Medulla oblongata (tissue), 1 donor: ENCODE results near the gene INTS7.
"Not testable (repeated sequence)": the region's sequence is repeated elsewhere in the genome, so short reads cannot be mapped to it uniquely, and the experiment has no call there.

Experiments
- DNase-seq: peaks from one replicate; pipeline ENCODE4 v3.0.0-alpha.2; 2015; ENCODE audit errors: extremely low spot score

The INTS7 gene

DNA sequence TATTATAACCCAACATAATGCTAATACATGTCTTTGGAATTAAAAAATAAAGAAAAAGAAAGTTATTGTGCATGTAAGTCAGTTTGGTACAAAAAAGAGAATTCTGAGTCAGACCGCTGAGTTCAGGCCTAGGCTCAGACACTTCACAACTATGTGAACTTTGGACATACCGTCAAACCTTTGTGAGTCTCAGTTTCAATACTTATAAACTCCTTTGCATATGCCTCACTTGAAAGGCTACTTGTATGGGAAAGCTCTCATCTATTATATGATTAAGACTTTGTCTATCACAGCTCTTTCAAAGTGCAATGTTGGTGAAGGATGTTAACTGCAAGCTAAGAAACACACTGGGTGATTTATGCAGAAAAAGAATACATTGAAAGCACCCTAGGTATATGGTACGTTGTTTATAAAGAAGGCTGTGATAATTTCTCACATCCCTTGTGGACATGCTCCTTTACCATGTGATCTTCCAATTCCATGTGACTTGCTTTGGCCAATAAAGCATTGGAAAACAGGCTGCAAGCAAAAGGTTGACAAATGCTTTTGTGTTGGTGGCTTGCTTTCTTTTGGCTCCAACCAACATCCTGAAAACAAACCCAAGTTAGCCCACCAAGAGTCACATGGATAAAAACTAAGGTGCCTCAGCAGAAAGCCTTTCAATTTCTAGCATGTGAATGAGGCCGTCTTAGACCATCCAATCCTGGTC lies 49.6 kb downstream of the INTS7 start:
- DNase-seq = no peak

DNA sequence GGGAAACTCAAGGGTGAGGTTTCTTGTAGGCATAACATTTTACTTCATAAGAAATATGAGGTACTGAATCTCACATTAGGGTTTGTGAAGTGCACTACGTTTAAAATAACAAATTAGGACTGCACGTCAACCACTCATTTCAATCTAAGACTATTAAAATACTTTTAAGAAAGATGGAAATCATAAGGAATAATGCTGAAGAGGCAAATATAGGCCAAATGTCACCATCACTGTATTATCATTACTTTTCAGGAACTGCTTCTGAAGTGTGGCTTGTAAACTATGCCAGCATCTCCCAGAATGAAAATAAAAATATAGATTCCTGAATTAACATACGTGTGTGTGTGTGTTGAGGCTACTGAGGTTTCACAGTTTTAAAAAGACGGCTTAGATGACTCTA lies 56.8 kb downstream of the INTS7 start:
- DNase-seq = no peak

DNA sequence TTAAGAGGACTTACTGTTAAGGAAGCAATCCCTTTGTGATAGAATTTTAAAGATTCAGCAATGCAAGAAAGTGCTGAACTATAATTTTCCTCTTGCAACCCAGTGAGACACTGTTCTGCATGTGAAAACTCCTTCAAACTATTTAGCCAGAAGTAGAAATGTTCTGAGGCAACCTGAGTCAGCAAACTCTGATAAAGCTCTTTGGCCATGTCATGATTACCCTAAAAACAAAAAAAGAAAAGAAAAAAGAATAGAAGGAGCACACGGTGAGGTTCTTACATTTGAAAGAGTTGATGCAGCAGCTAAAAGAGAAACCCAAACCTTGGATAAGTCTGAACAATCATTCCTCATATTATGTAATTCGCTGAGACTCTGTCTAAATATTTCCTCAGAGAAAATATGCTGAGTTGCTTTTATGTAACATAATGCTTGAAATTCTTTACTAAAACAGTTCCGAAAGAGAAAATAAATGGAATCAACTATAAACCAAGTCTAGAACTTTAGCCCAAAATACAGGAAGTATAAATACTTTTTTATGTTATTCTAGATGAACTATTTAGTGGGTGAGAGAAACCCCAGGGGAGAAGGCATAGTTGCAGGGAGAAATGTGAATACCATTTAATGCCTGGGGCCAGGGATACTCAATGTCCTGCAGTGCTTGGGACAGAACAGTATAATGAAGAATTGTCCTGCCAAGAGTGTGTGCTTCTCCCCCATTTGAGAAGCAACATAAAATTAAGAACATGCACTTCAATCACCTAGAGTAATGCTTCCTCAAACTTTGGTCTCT lies 60.0 kb downstream of the INTS7 start:
- DNase-seq = no peak

DNA sequence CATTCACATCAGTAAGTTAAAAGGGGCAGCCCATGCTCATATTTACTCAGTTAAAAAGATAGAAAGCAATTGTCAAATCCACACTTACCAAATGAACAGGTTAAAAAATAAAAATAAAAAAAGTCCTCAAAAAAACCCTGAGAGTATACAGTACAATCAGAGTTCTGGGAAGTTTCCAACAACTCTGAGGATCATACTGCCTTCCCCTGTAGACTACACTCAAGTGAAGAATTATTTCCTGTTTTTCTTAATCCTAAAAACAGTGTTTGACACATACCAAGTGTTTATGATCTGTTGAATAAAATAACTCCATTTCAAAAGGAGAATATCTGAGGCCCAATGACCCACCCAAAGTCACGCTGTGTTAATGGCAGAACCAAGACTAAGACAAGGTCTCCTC lies 61.8 kb downstream of the INTS7 start:
- DNase-seq = no peak

DNA sequence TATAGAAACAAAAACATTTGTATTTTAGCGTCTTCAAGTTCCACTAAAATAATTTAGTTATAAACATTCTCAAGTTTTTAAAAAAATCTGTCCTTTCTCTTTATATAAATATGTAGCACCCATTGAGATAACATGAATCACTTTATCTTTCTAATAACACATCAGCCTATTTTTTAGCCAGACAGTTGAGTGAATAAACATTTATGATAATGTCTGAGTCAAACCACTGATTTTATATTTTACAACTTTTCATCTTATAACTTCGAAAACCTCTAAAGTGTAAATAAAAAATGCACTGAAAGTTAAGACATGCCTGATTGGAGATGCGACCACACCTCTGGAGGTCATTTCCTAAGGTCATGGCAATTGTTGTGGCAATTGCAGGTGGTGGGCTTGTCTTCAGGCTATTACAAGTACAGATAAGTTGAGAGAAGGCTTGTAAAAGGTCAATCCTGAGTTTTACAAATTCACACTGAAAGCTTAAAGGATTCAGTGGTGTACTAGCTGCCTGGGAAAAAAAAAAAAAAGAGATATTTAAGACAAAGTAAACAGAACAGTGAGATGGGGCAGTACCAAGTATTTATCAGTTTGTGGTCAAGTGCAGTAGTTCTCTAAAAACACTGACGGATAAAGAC lies 67.0 kb downstream of the INTS7 start:
- DNase-seq = no peak

DNA sequence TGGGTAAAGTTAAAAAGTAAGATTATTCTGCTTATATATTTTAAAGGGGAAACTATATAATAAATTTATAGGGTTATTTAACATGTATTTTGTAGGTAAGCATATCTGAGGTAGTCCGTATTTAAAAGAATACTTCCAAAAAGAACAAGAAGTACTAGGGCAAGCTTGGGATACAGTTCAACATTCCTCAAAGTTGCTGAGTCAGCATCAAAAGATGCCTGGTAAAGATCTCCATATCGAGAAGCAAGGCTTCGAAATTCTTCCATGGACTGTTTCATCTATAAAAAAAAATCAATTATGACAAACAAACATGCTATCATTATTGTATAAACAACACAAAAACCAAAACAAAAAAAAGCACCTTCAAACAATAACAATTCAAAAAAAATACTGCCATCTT lies 67.7 kb downstream of the INTS7 start:
- DNase-seq = no peak

DNA sequence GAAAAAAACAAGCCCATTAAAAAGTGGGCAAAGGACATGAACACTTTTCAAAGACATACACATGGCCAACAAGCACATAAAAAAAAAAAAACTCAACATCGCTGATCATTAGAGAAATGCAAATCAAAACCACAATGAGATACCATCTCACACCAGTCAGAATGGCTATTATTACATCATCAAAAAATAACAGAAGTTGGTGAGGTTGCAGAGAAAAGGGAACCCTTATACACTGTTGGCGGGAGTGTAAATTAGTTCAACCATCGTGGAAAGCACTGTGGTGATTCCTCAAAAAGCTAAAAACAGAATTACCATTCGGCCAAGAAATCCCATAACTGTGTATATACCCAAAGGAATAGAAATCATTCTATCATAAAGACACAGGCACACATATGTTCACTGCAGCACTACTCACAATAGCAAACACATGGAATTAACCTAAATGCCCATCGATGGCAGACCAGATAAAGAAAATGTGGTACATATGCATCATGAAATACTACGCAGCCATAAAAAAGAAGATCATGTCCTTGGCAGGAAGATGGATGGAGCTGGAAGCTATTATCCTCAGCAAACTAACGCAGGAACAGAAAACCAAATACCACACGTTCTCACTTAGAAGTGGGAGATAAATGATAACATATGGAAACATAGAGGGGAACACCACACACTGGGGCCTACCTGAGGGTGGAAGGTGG lies 70.1 kb downstream of the INTS7 start:
- no peak for DNase-seq

DNA sequence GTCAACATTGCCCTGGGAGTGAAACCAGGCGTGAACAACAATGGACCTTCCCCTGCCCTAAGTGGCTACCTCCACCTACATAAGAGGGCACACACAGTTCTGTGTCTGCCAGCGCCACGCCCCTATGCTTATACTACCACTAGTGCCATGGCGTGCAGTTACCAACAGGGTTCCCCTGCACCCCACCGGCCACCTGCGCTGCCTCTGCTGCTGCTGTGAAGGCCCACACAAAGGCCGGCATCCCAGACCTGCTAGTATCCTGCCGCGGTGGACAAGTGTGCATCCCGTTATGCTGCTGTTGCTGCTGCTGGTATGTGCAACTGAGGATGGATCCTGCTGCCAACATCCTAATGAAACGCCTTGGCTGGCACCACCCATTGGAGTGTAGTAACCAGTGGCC lies 75.7 kb downstream of the INTS7 start:
- no peak for DNase-seq

DNA sequence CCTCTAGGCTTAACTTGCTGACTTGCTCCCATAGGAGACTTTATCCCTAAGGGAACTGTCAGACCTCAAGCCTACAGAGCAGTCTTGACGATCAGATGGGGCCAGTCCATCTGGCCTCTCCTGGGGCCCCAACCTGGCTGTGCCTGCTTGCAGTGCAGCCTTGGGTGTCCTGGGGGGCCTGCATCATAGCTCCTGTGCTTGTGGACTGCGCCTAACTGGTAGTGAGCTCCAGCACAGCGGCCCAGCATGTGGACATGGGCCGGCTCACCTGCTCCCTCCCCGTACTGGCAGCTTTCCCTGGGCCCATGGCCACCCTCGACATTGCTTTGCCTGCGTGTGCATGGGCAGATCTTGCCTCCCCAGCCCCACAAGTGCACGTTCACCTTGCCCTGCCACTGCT lies 76.1 kb downstream of the INTS7 start:
- DNase-seq = no peak

DNA sequence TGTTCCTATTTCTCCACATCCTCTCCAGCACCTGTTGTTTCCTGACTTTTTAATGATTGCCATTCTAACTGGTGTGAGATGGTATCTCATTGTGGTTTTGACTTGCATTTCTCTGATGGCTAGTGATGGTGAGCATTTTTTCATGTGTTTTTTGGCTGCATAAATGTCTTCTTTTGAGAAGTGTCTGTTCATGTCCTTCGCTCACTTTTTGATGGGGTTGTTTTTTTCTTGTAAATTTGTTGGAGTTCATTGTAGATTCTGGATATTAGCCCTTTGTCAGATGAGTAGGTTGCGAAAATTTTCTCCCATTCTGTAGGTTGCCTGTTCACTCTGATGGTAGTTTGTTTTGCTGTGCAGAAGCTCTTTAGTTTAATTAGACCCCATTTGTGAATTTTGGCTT lies 81.3 kb downstream of the INTS7 start:
- not testable (repeated sequence) for DNase-seq

DNA sequence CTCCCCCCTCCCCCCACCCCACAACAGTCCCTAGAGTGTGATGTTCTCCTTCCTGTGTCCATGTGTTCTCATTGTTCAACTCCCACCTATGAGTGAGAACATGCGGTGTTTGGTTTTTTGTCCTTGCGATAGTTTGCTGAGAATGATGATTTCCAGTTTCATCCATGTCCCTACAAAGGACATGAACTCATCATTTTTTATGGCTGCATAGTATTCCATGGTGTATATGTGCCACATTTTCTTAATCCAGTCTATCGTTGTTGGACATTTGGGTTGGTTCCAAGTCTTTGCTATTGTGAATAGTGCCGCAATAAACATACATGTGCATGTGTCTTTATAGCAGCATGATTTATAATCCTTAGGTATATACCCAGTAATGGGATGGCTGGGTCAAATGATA lies 81.8 kb downstream of the INTS7 start:
- not testable (repeated sequence) for DNase-seq

DNA sequence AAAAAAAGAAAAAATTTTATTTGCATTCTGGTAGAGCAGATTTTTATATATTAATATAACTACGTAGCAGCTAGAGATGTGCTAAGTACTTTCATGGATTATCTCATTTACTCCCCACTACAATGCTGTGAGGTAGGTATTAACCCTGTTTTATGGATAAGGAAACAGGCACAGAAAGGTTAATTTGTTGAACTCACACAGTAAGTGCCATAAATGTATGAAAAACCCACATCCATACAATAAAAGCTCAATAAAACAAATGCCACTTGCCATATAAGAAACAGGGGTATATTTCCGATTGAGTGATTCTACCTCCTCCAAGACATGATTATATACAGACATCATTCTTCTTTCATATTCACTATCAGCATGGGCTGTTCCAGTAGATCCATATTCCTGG lies 83.1 kb downstream of the INTS7 start:
- DNase-seq = no peak

DNA sequence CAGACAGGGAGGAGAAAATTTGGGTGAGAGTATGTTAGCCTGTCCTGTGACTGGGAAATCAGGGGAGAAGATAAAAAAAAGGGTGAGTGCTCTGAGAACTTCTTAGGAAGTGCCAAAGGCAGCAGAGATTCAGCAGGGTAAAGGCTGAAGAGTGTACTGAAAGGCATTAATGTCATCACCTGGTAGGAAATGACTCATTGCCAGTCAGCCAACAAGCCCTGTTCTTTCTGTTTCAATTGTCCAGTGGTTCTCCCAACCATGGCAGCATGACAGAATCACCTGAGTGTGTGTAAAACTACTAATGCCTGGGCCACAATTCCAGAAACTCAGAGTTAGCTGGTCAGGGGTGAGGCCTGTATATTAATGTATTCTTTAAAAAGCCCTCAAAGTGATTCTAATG lies 83.5 kb downstream of the INTS7 start:
- DNase-seq = no peak

DNA sequence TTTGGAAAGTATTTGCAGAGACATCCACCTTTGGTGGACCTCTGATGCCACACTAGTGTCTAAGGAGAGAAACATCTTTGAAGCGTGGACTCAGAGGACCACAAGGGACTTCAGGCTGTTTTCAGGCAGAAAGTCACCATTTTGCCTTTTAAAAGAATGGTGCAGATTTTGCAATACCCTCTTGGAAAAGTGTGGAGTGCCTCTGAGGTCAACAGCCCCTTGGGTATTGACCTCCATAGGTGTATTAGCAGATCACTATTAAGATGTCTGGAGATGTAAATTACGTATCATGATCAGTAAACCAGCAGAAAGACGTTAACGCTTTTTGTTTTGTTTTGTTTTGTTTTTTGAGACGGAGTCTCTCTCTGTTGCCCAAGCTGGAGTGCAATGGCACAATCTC lies 87.0 kb downstream of the INTS7 start:
- DNase-seq = no peak

DNA sequence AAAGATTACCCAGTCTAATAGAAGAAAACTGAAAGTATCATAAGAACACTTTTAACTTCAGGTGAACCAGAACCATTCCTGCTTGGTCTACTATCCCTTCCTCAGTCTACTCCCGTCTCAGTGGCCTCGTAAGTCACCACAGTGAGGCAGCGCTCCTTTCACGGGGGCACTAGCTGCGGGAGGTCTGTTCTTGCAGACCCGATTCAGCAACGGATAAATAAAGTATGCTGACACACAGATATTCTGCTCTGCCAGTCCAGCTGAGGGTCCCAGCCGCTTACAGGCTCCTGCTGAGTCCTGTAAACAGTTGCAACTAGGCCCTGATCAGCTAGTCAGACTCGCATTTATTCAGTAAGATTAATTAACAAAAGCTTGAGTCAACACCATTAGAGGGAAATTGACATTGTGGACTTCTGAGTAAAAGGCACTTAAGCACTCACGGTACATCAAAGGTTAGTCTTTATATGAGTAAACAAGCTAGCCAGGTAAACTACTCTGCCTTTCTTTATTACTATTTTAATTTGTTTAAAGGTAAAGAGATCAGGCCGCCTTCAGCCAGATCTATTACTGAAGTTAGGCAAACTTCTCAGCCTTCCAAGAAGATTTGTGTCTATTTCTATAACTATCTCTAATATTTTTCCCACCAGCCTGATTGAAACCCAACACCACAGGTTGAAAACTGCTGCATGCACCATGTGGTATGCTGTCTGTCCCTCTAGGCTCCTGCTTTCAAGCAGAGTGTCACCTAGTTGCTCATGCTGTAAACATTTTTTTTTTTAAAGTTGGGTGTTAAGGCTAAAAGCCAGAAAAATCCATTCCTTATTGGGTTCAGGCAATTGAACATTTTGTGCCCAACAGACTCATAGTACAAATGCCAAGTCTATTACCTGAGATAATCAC lies 87.7 kb downstream of the INTS7 start:
- no peak for DNase-seq

DNA sequence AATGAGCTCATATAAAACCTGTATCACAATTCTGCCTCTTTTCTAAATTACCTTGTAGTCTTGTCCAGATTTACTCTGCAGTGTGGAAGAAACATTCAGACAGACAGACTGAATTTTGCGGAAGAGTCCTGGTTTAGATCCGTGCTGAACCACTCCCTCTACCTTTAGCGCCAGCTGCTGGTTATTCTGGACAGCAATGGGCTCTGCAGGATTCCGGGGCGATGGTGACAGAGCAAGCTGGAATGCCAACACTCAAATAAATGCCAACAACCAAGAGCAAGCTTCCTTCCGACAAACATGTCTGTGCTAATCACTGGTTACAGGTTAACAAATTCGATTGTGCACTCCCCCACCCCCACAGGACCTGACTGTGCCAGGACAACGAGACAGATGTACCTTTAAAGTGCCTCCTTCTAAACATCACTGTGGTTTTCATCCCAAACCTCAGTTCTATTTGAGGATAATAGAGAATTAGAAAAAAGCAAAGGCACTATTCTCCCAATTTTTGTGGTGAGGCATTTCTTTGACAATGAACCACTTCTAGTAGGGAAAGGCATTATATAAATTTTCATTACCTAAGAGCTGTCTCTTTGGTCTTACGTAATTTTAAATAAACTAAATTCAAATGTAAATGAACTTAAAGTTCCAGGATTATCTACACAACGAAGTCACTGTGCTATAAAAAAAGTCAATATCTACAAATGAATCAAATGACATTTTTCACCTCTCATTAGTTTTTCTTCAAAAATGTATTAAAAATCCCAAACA lies 90.4 kb downstream of the INTS7 start:
- DNase-seq = peak; percentile 57

DNA sequence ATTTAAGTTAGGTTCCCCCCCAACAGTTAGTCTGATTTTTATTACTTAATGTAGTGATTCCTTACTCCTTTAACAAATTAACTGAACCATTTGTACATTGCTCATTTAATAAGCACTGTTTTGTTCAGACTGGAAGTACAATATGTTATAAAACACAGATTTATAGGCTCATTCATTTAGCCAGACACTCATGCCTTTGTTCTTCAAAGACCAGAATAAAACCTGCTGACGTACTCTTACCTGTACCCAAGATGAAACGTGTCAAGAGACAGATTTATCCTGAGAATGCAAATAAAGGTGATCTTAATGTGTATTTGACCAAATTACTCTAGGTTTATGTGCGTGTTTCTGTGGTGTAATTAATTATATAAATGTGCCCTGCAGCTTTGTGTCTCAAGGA lies 92.8 kb downstream of the INTS7 start:
- no peak for DNase-seq

DNA sequence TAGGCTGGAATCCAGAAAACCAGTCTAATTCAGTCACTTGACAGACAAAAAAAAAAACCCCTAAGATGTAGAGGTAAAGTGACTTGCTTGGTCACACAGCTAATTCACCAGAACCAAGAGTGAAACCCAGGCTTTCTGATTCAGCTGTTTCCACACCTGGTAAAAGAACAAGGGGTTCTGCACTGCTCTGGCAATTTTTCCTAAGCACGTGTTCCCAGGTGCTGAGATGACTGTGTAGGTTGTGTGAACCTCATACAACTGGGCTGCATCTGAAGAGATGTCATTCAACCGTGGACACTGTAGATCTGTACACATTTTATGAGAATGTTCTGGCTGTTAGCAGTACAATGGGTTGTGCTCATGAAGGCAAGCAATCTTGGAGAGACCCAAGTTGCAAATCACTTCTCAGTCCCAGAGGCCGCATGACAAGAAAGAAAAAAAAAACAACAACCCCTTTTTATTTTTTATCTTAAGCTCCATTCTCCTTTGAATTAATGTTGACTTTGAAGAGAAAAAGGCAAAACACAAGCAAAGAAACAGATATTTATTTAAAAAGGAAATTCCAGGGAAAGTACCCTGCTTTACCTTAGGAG lies 95.4 kb downstream of the INTS7 start:
- no peak for DNase-seq

DNA sequence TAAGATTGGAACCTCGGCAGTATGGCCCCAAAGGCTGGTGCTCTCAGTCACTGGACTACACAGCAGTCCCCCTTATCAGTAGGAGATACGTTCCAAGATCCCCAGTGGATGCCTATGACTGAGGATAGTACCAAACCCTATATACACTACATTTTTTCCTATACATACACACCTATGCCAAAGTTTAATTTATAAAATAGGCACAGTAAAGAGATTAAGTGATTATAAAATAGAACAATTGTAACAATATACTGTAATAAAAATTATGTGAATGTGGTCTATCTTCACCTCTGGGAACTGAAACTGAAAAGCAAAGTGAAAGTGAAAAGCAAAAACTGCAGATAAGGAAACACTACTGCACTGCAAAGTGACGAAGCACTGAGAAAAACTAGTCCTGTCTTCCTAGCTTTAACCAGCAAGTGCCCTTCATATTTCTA lies 96.8 kb downstream of the INTS7 start:
- peak; percentile 40 for DNase-seq

DNA sequence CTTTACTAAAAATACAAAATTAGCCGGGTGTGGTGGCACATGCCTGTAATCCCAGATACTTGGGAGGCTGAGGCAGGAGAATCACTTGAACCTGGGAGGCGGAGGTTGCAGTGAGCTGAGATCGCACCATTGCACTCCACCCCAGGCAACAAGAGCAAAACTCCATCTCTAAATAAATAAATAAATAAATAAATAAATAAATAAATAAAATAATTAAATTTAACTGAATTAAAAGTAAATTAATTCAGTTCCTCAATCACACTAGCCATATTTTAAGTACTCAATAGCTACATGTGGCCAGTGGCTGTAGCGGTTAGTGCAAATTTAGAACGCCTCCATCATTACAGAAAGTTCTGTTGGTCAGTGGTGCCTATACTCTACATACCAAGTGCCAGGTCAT lies 97.9 kb downstream of the INTS7 start:
- DNase-seq = not testable (repeated sequence)
